ENCODE measurements around the gene GRB7.
"Not testable (repeated sequence)": the region's sequence is repeated elsewhere in the genome, so short reads cannot be mapped to it uniquely, and the experiment has no call there.

The GRB7 gene

DNA sequence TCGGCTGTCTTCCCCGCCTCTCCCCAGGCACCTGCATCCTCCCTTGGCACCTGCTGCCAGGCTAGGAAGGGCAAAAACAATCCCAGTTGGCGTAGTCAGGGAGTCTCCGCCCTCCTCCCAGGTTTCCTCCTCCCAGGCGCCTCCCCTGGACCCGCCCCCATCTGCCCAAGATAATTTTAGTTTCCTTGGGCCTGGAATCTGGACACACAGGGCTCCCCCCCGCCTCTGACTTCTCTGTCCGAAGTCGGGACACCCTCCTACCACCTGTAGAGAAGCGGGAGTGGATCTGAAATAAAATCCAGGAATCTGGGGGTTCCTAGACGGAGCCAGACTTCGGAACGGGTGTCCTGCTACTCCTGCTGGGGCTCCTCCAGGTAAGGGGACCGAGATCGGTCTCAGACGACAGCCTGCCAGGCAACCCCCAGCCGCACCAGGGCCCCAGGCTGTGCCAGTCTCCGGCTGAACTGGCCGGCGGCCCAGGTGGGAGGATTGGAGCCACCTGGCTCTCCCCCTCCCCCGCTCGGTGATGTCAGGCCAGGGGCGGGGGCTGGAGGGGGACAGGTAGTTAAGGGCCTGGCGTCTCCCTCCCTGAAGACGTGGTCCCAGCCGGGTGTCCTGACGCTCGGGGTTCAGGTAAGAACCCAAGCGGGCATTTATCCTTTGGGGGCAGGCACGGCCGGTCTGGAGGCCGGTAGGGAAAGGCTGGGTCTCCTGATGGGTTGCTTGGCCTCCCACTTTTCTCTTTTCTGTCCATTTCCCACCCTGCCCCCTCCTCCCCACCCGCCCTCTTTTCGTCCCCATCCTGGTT lies at the start of gene GRB7:
TSS of gene GRB7 (plus strand) at position 179 of the 808 bp plus-strand sequence. CDS start 4,364 bp downstream, outside the sequence.
- DNase-seq (ENCODE audit: low read depth), result no peak

- DNase-seq (ENCODE audit: low read depth), result no peak
These were observed 49.3 kb upstream of the GRB7 start for GRCh38 chr17:39688475-39688835.

GRCh38 chr17:39688945-39689344 lies 48.8 kb upstream of the GRB7 start:
- DNase-seq (ENCODE audit: low read depth), result no peak

DNA sequence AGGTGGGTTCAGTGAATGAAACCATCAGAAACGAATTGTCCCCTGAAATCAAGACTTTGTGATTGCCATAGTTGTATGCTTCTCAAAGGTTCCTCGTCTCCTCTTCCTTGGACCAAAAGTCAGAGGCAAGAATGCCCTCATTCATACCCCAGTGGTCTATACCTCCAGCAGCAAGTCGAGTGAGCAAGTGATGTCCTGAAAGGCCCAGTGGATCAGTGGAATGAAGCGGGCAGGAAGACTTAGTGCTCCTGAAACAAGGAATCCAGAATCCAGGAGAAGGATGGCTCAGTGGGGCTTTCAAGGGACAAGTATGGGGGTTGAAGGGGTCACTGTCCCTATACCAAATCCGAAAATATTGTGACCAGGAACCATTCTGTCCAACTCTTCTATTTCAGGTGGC lies 43.1 kb upstream of the GRB7 start:
- DNase-seq (ENCODE audit: low read depth), result no peak

DNA sequence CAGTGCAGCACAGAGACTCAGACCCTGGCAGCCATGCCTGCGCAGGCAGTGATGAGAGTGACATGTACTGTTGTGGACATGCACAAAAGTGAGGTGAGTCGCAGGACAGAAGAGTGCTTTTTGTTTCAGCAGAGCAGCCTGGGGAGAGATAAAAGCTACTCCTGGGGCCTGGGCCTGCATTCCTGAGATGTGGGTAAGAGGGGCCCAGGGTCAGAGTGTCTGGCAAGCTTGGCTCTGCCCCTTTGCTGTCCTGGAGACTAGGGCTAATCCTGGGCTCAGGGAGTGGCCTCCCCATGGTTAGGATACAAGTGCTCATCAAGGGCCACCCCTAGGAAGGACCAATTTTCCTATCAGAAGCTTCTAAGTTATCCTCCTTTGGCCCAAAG lies 42.7 kb upstream of the GRB7 start:
- DNase-seq (ENCODE audit: low read depth), result no peak

DNA sequence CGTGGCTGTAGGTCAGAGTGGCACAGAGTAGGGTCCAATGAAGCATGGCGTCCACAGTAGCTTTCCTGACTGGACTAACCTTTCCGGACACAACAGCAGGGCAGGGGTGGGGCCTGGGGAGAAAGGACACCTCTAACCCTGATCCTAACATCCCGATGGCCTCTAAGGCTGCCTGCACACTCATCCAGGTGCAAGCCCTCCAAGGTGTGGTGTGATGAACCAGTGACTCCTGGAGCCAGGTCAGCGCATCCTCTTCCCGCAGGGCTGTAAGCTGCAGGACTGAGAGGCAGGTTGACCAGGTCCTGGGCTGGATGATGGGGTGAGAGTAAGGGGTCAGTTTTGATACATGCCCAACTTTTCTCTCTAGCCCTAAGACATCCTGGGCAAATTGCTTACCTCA lies 41.0 kb upstream of the GRB7 start:
- no peak for DNase-seq (ENCODE audit: low read depth)

DNA sequence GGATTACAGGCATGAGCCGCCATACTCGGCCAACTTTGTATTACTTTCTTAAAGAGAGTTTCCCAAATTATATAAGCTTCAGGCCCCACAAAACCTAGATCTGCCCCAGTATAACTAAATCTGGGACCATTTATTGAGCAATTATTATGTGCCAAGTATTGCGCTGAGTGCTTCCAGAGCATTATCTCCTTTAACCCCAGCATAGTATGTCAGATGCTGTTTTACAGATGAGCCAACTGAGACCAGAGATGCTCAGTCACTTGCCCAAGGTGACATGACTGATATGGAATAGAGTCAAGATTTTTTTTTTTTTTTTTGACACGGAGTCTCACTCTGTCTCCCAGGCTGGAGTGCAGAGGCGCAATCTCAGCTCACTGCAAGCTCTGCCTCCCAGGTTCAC lies 39.8 kb upstream of the GRB7 start:
- DNase-seq (ENCODE audit: low read depth), result no peak

DNA sequence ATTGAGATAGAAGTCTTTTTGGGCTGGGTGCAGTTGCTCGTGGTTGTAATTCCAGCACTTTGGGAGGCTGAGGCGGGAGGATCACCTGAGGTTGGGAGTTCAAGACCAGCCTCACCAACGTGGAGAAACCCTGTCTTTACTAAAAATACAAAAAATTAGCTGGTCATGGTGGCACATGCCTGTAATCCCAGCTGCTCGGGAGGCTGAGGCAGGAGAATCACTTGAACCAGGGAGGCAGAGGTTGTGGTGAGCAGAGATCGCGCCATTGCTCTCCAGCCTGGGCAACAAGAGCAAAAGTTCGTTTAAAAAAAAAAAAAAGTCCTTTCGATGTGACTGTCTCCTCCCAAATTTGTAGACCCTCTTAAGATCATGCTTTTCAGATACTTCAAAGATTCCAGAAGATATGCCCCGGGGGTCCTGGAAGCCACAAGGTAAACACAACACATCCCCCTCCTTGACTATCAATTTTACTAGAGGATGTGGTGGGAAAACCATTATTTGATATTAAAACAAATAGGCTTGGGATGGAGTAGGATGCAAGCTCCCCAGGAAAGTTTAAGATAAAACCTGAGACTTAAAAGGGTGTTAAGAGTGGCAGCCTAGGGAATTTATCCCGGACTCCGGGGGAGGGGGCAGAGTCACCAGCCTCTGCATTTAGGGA lies 38.5 kb upstream of the GRB7 start:
- not testable (repeated sequence) for DNase-seq (ENCODE audit: low read depth)

DNA sequence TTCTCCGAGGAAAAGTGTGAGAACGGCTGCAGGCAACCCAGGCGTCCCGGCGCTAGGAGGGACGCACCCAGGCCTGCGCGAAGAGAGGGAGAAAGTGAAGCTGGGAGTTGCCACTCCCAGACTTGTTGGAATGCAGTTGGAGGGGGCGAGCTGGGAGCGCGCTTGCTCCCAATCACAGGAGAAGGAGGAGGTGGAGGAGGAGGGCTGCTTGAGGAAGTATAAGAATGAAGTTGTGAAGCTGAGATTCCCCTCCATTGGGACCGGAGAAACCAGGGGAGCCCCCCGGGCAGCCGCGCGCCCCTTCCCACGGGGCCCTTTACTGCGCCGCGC lies 38.0 kb upstream of the GRB7 start, which contains the start of gene ERBB2:
TSS of gene ERBB2 (plus strand) at position 247 of the 330 bp plus-strand sequence. CDS start 175 bp downstream, outside the sequence.
- DNase-seq (ENCODE audit: low read depth), result no peak

GRCh38 chr17:39700148-39700987 lies 37.4 kb upstream of the GRB7 start:
- DNase-seq (ENCODE audit: low read depth), result no peak

DNA sequence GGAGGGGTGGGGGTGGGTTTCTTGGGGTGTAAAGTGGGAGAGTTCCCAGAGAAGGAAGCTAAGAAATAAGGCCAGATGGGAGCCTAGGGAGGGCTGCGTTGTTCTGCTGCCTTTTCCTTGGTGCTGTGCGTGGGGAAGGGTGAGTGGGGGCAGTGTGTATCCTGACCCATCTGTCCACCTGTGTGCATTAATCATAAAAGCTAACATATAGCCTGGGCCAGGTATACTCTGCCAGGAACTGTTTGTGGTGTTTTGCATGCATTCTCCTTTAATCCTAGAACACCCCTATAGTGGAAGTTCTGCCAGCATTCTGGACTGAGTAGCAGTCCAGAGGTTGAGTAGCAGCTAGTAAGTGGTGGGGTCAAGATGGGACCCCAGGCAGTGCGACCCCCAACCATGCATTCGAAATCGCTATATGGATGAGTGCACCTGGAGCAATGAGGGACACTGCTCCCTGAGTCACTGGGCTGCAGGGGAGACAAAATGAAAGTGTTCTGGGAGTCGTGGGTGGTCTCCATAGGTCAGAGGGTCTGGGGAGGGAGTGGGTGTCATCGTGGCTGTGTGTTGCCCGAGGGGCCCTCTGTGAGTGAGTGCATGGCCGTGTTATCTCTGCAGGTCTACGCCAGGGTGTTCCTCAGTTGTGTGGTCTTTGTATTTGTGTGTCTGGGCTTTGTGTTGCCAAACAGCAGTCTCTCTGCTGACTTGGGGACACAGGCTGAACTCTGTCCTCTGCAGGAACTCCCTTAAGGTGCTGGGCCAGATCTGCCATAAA lies 36.5 kb upstream of the GRB7 start:
- no peak for DNase-seq (ENCODE audit: low read depth)

DNA sequence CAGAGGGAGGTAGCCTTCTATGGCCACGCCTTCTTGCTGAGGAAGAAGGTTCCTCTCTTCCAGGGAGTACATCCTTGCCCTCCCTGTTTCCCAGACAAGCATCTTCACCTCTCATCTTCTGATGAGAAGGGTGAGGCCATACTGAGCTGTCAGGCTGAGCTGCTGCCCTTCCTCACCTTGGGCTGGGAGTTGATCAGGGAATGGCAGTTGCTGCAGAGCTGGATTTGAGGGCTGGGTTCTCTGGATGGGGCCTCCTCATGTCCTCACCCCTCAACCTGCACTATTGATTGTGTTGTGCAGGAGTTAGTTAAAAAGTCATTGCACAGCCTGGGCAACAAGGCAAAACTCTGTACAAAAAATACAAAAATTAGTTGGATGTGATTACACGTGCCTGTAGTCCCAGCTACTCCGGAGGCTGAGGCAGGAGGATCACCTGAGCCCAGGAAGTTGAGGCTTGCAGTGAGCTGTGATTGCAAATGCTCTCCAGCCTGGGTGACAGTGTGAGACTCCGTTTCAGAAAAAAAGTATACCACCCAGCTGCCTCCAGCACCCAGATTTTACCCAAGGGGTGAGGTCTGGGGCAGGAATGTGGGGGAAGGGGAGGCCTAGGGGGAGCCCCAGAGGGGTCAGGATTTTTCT lies 35.8 kb upstream of the GRB7 start:
- DNase-seq (ENCODE audit: low read depth), result no peak

DNA sequence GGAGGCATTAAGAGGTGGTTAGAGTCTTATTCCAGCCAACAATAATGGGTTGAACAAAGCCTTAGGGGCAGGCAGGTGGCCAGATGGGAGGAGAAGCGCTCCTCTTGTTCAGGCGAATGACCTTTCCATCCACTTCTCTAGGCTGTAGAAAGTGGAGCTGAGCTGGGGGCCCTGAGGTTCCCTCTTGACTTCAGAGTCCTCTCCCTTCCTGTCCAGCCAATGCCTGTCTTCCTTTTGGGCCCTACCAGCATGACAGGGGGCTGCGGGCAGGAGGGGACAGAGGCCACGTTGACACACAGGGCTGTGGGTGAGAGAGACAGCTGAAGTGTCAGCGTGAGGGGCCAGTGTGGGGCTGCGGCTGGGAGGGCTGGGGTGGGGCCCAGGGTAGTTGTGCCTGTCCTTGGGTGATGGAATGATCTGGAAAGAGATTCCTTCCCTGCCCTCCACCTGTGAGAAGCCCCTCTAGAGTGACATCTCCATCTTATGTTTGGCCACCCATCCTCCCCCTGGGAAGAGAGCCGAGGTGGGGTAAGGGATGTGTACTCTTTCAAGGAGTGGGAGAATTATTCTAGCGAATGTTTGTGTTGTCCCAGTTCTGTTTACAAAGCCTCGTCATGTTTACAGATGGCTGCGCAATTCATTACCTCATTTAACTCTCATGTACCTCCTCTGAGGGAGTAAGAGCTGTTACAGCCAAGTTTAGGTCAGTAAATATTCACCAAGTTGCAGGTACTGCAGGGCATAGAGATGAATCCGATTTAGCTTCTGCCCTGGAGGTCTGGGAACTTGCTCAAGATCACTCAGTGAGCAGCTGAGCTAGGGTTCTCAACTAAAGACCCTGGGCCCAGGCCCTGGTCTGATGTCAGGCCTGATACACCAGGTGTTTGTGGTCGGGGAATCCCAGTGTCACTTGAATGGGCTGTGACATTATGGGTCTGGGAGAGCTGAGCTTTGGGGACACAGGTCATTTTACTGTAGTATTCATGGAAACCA lies 34.5 kb upstream of the GRB7 start:
- DNase-seq (ENCODE audit: low read depth), result no peak

DNA sequence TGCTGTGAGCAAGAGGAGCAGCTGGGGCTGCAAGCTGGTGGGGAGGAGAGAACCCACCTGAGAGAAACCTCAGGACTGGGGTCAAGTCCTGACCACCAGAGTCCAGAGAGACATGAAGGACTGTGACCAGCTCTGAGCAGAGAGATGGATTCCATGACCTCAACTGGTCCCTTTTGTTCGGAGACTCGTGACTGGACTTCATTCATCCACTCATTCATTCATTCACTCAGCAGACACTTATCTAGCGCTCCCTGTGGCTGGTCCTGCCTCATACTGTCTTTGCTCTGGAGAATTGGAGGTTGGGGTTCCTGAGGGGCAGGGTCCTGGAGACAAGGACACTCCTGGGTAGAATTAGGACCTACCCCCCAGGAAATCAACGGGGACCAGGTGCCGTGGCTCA lies 33.8 kb upstream of the GRB7 start:
- DNase-seq (ENCODE audit: low read depth), result no peak

GRCh38 chr17:39704821-39705551 lies 32.8 kb upstream of the GRB7 start:
- no peak for DNase-seq (ENCODE audit: low read depth)

GRCh38 chr17:39705786-39706348 lies 31.9 kb upstream of the GRB7 start:
- DNase-seq (ENCODE audit: low read depth), result no peak

DNA sequence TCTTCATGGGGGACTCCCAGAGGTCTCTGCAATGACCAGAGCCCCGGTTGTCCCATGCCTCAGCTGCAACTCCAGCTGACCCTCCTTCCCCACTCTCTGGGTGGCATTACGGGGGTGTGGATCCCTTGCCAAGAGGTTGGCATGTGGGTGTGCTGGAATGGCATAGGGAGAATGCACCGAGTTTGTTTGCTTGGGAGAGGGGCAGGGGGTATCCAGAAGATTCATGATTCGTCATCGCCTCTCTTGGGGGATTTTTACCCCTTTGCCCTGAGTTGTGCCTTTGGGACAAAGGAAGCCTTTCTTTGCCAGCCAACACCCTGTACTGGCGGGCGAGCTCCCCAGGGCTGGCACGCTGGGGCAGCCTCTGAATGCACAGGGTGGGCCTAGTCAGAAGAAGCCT lies 31.4 kb upstream of the GRB7 start:
- DNase-seq (ENCODE audit: low read depth), result no peak

GRCh38 chr17:39706921-39707337 lies 30.8 kb upstream of the GRB7 start:
- DNase-seq (ENCODE audit: low read depth), result no peak

- DNase-seq (ENCODE audit: low read depth), result no peak
These were observed 28.3 kb upstream of the GRB7 start for GRCh38 chr17:39709319-39709997.
